Spinal cord (tissue), 10 donors: Measurements from ENCODE around the gene IGFBP5. TPM values are rescaled to one million over a fixed set of nuclear protein-coding genes. Genes with fewer than 3 reads are reported as not detected.

Experiments used
- DNase-seq, 6 donors: peaks; one replicate each; pipeline versions ENCODE4 v3.0.0 to v3.0.0-alpha.2; 2013 to 2015; ENCODE audit warnings: low spot score in 6 of 6, low read depth in 4 of 6
- H3K27ac ChIP-seq: one replicate; pipeline ENCODE4 v1.5.1; 2013; ENCODE audit warnings: low read depth, low read length, control low read depth
- H3K27me3 ChIP-seq: one replicate; pipeline ENCODE4 v1.6.1; 2013; ENCODE audit warnings: low read length; ENCODE audit not compliant: control insufficient read depth, insufficient read depth
- H3K36me3 ChIP-seq: one replicate; pipeline ENCODE4 v1.6.1; 2013; ENCODE audit warnings: low read length; ENCODE audit not compliant: control insufficient read depth, insufficient read depth
- H3K4me1 ChIP-seq: one replicate; pipeline ENCODE4 v1.6.1; 2013; ENCODE audit warnings: low read length; ENCODE audit not compliant: control insufficient read depth, insufficient read depth
- H3K4me3 ChIP-seq: one replicate; pipeline ENCODE4 v1.5.1; 2013; ENCODE audit warnings: low read depth, low read length, control low read depth
- H3K9me3 ChIP-seq: one replicate; pipeline ENCODE4 v1.6.1; 2013; ENCODE audit warnings: low read length; ENCODE audit not compliant: control insufficient read depth, insufficient read depth
- WGBS: methylation state at CpG from one replicate; pipeline ENCODE4 v1.1.5; 2013; ENCODE audit warnings: missing lambda C conversion rate; ENCODE audit not compliant: insufficient coverage; 5-methylcytosine and 5-hydroxymethylcytosine counted together
- polyA plus RNA-seq, 2 donors: library from polyadenylated mRNA; unstranded; fragments of 120-200 nt; gene quantifications; one replicate each; pipeline ENCODE4 v1.2.1, GENCODE V29; 2013; ENCODE audit not compliant: insufficient read length in 2 of 2
- total RNA-seq, 2 donors: library from RNA; depleted of rRNA in 1 of 2; stranded (reverse); fragments of 120-200 nt in 1 of 2; fragments of >200 nt in 1 of 2; gene quantifications; one replicate each; pipeline versions ENCODE4 v1.2.3 to v1.2.4, GENCODE V29; 2013 to 2014
- donor health status: healthy.

IGFBP5 gene
- total and polyA plus RNA-seq, 4 donors = 179 to 292 (median 259) TPM

DNA sequence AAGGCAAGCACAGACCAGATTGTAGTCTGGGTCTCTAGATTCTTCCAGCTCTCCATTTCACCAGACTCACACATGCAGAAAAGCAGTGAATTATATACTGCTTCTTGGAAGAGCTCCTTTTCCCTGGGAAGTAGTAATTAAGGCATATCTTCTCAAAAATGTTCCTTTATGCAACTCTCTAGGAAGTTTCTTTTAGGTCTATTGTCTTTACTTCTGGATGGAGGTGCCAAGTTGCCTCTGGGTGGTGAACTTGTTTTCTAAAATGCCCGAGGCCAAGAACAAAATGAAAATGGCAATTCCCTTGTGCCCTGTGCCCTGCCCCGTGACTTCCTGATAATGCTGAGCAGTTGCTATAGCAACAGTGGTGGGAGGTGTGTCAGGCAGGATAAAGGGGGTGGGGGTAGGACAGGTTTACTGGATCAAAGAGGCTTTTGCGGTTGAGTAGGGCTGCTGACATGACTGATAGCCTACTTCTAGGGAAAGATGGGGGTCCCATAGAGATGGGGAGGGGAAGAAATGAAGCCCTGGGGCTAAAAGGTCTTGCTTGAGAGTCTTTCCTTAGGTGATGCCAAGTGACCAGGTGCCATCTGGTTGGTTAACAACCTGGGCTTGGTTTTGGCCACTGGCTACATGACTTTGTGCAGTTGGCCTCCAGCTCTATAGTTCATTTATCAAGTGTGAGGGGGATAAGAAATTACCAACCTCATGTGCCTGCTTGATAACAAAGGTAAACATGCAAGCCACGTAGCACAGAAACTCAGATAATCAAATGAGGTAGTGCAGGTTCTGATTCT, 50.3 kb downstream of the IGFBP5 start:
- Histone ChIP-seq H3K36me3 (peaks cover under 1% of the 10 kb centered on the region), H3K27ac (peak overlapping the region; percentile 57), H3K4me3 (no peak overlapping the region), H3K27me3 (no peaks in the 10 kb centered on the region), H3K9me3 (no peaks in the 10 kb centered on the region), H3K4me1 (peaks cover 21% of the 10 kb centered on the region)
- WGBS = 38% methylated on average over 4 of the region's 4 CpGs
- DNase-seq = peak in 2 of 6 donors; percentile 59 to 61

- Histone ChIP-seq H3K9me3 (no peaks in the 10 kb centered on the region), H3K4me1 (peaks cover 21% of the 10 kb centered on the region), H3K27me3 (no peaks in the 10 kb centered on the region), H3K27ac (peak overlapping the region; percentile 57), H3K36me3 (no peaks in the 10 kb centered on the region), H3K4me3 (no peak overlapping the region)
- WGBS = 39% methylated on average over 3 of the region's 5 CpGs
- DNase-seq = peak in 2 of 6 donors; percentile 83 to 88
Observed at GRCh38 chr2:216643986-216644659, 51.2 kb downstream of the IGFBP5 start.

DNA sequence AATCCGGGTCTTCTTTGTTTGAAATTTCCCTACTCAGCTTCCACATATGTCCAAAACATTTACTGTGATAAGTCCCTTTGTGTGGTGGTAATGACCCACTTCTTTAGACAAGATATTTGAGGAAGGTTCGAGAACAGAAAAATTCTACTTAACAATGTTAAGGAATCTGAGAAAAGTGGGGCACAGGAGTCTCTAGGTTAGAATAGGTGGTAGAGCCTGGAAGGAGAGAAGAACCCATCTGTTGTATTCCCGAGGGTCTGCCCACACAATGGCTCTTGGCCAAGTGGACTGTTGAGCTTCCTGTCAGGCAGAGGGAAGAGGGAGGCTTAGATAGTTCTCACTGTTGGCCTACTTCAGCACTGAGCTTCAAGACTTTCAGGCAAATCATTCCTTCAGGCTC, 57.9 kb downstream of the IGFBP5 start:
- Histone ChIP-seq H3K36me3 (peaks cover 5% of the 10 kb centered on the region), H3K4me3 (no peak overlapping the region), H3K27me3 (no peaks in the 10 kb centered on the region), H3K27ac (peak overlapping the region; percentile 60), H3K9me3 (no peaks in the 10 kb centered on the region), H3K4me1 (peaks cover 53% of the 10 kb centered on the region)
- WGBS = 11% methylated on average over 1 of the region's 3 CpGs
- no peak for DNase-seq

GRCh38 chr2:216636551-216637450, 58.5 kb downstream of the IGFBP5 start:
- Histone ChIP-seq H3K9me3 (no peaks in the 10 kb centered on the region), H3K4me3 (peak overlapping the region; percentile 80), H3K36me3 (peaks cover 5% of the 10 kb centered on the region), H3K27me3 (no peaks in the 10 kb centered on the region), H3K4me1 (peaks cover 54% of the 10 kb centered on the region), H3K27ac (peak overlapping the region; percentile 78)
- DNase-seq = peak in 2 of 6 donors; percentile 85 to 89
- WGBS = 8% methylated on average over 10 of the region's 29 CpGs

DNA sequence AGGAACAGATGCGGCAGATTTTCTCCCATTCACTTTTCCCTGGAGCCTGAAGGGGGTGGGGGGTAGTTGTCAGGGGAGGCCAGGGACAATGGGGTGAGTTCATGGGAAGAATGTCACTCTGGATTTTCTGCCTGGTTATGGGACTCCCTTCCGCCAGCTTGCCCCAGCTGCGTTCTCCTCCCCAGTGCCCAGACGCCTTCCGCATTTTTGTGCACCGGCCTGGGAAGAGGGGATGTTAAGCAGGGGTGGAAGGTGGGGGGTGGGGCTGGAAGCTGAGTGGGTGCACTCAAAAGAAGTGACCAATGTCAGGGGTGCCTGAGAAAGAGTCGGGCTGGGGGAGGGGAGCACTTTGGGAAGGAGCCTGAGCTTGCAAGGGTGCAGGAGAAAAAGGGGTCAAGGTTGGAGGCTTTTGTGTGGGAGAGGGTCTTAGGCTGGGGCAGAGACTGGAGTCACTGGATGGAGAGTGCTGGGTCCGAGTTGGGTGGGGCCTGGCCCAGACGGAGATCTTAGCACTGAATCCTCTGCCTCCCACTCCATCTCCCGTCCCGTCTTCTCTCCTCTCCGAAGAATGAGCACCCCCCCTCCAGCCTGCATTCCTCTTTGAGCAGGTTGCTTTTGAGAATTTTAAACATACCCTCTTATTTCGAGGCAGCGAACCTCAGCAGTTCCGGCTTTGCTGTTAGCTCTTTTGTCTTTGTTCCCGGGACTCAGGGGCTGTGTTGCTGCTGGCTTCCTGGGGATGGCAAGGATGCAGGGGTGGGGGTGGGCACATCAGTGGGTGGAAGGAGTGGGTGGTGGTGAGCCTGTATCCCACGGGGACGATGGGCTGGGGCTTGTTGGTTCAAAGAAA, 59.4 kb downstream of the IGFBP5 start:
- DNase-seq = peak in 2 of 6 donors; percentile 63 to 71
- H3K27me3 ChIP-seq = no peaks in the 10 kb centered on the region

DNA sequence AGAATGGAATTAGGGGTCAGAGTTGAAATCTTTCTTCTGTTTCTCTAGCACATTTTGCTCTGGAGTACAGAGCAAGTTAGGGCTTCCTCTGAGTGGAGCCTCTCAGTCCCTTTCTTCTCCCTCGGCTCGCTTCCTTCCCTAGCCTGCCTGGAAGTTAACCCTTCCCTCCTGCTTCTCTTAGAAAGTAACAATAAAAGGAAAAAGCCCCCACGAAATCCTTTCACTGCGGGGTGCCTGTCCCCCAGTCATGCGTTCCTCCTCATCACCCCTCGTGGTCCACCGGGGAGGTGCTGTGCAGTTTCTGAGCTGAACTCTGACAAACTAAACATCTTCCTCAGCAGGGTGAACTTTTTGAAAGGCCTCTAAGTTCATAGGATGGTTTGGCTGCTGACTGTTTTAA, 60.2 kb downstream of the IGFBP5 start:
- Histone ChIP-seq H3K27me3 (no peaks in the 10 kb centered on the region), H3K4me3 (peak overlapping the region; percentile 80), H3K27ac (peak overlapping the region; percentile 78), H3K9me3 (no peaks in the 10 kb centered on the region), H3K36me3 (peaks cover 5% of the 10 kb centered on the region), H3K4me1 (peaks cover 54% of the 10 kb centered on the region)
- WGBS = 0% methylated on average over 2 of the region's 7 CpGs
- DNase-seq = peak in 2 of 6 donors; percentile 46 to 47

More for the DNA sequence above, 59.4 kb downstream of the IGFBP5 start:
- 9% methylated on average over 14 of the region's 18 CpGs for WGBS
- peak overlapping the region; percentile 78 for H3K27ac ChIP-seq
- H3K9me3 ChIP-seq = no peaks in the 10 kb centered on the region
- peak overlapping the region; percentile 80 for H3K4me3 ChIP-seq
- peaks cover 54% of the 10 kb centered on the region for H3K4me1 ChIP-seq
- peaks cover 5% of the 10 kb centered on the region for H3K36me3 ChIP-seq

- no peaks in the 10 kb centered on the region for H3K9me3 ChIP-seq
- H3K36me3 ChIP-seq = peaks cover 5% of the 10 kb centered on the region
- H3K27me3 ChIP-seq = no peaks in the 10 kb centered on the region
- DNase-seq = peak in 2 of 6 donors; percentile 29 to 51
- 0% methylated on average over 7 of the region's 23 CpGs for WGBS
- H3K27ac ChIP-seq = peak overlapping the region; percentile 78
- peak overlapping the region; percentile 80 for H3K4me3 ChIP-seq
- peaks cover 54% of the 10 kb centered on the region for H3K4me1 ChIP-seq
Observed at GRCh38 chr2:216634370-216635148, 60.8 kb downstream of the IGFBP5 start.

GRCh38 chr2:216633616-216634369, 61.6 kb downstream of the IGFBP5 start:
- under 1% methylated on average over 71 of the region's 71 CpGs for WGBS
- DNase-seq = peak in 2 of 6 donors; percentile 61
- Histone ChIP-seq H3K4me1 (peaks cover 52% of the 10 kb centered on the region), H3K27ac (peak overlapping the region; percentile 78), H3K27me3 (no peaks in the 10 kb centered on the region), H3K4me3 (peak overlapping the region; percentile 80), H3K9me3 (no peaks in the 10 kb centered on the region), H3K36me3 (peaks cover 3% of the 10 kb centered on the region)
